Umbilical cord (tissue), 2 donors: ENCODE results near the gene MSH4. TPM values are rescaled to one million over a fixed set of nuclear protein-coding genes. Genes with fewer than 3 reads are reported as not detected.
"Not testable (repeated sequence)": the region's sequence is repeated elsewhere in the genome, so short reads cannot be mapped to it uniquely, and the experiment has no call there.

Experiments
- DNase-seq: peaks from one replicate; pipeline ENCODE4 v3.0.0-alpha.2; 2015; ENCODE audit warnings: low spot score
- total RNA-seq: library from RNA; depleted of rRNA; stranded (reverse); fragments of >200 nt; gene quantifications from one replicate; pipeline ENCODE4 v1.2.3, GENCODE V29; 2014; ENCODE audit warnings: low replicate concordance; ENCODE audit not compliant: insufficient read depth

MSH4 gene
- total RNA-seq, 1 donor from 2014 or later, result 0.24 TPM

DNA sequence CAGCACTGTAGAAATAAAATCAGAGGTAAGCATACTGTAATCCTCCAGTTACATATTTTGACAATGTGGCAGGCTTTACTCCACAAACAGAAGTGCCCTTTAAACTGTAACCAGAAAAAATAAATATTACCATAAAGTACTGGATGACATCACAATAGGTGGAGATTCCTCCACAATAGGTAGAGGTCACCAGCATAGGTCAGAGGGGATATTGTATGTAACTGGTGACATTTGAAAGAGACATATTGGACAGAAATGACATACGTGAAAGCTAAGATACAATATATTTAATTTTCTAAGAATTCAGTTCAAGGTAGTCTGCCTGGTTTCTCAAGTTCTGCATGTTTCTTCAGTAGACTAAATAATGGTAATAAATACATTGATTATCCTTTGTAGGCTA, 135.6 kb downstream of the MSH4 start, which contains the start of gene ASB17:
Gene ASB17, minus strand, starts transcription at position 101 of the 400 bp plus-strand sequence. CDS start 113 bp downstream, outside the sequence.
- no peak for DNase-seq

DNA sequence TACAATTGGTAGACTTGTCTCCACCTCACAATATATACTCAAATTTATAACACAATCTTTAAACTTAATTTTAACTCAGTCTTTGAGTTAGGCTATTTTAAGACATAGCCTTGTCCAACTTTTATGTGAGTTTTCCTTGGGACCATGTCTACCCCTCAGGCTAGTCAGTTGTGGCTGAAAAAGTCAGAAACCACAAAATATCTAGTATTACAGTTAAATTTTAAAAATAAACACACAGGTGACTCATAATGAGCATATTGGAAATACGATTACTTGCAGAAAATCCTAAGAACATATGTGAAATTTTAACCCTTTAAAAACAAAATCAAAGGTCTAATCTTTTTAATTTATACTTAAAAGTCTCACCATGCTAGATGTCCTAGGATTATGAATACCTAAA, 140.4 kb downstream of the MSH4 start:
- no peak for DNase-seq

- not testable (repeated sequence) for DNase-seq
Observed at GRCh38 chr1:75943037-75943436, 146.4 kb downstream of the MSH4 start.

GRCh38 chr1:75950176-75950575, 153.5 kb downstream of the MSH4 start:
- DNase-seq, result no peak

GRCh38 chr1:75952016-75952415, 155.3 kb downstream of the MSH4 start:
- DNase-seq, result no peak

GRCh38 chr1:75953461-75953860, 156.8 kb downstream of the MSH4 start:
- DNase-seq, result no peak

DNA sequence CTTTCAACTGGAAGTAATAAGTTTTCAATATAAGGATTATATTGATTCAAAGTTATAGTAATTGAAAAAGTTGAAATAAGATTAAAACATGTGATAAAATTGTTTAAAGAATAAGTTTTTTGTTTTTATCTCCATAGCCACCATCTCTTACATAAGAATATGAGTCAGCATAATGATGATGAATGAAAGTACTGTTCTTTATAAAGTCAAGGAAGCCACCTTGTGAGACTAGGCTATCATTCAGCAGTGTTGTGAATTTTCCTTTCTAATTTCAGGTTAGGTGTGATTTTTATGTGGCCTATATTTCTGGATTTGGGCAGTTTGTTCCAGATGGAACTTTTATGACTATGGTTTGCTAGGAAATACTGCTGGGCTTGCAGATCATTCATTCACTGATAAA, 157.9 kb downstream of the MSH4 start:
- DNase-seq, result no peak

Other genes with a start within 250 kb of the MSH4 start
- gene SLC44A5, start 185.8 kb upstream of the MSH4 start, total RNA-seq, result 5.3 TPM
- gene ACADM, start 72.2 kb upstream of the MSH4 start, total RNA-seq, result 96.3 TPM
- 54.9 TPM for gene RABGGTB, start 10.6 kb upstream of the MSH4 start, total RNA-seq
- not detected for gene ASB17, start 135.5 kb downstream of the MSH4 start, total RNA-seq